H9 (cell line): ENCODE data around the gene ARL16. TPM values are rescaled to one million over a fixed set of nuclear protein-coding genes. Genes with fewer than 3 reads are reported as not detected.

ENCODE experiments used
- DNase-seq: peaks from one replicate; pipeline ENCODE4 v3.0.0-alpha.2; 2017
- H2AFZ ChIP-seq: one replicate; pipeline ENCODE4 v1.6.1; 2013; ENCODE audit warnings: mild to moderate bottlenecking, low read length, control low read depth, moderate library complexity
- H2AK5ac ChIP-seq: 2 replicates; pipeline ENCODE4 v1.6.1; 2013; ENCODE audit warnings: low read length, control low read depth, mixed read lengths; ENCODE audit not compliant: insufficient read length
- H2BK120ac ChIP-seq: one replicate; pipeline ENCODE4 v1.6.1; 2013; ENCODE audit warnings: low read depth, mild to moderate bottlenecking, low read length, control low read depth, inconsistent platforms; ENCODE audit not compliant: poor library complexity, severe bottlenecking
- H2BK12ac ChIP-seq: 2 replicates; pipeline ENCODE4 v1.6.1; 2013; ENCODE audit warnings: low read length, control low read depth, mixed read lengths, low read depth; ENCODE audit not compliant: insufficient read length
- H2BK15ac ChIP-seq: 2 replicates; pipeline ENCODE4 v1.6.1; 2013; ENCODE audit warnings: low read depth, low read length, control low read depth
- H2BK20ac ChIP-seq: one replicate; pipeline ENCODE4 v1.6.1; 2013; ENCODE audit warnings: low read depth, mild to moderate bottlenecking, low read length, control low read depth, inconsistent platforms; ENCODE audit not compliant: poor library complexity, severe bottlenecking
- H2BK5ac ChIP-seq: 2 replicates; pipeline ENCODE4 v1.6.1; 2013; ENCODE audit warnings: low read length, control low read depth, mixed read lengths; ENCODE audit not compliant: insufficient read length
- H3K14ac ChIP-seq: 2 replicates; pipeline ENCODE4 v1.6.1; 2013; ENCODE audit warnings: low read length, control low read depth; ENCODE audit not compliant: insufficient read depth
- H3K18ac ChIP-seq: 2 replicates; pipeline ENCODE4 v1.6.1; 2013; ENCODE audit warnings: low read depth, mild to moderate bottlenecking, mixed read lengths, low read length, control low read depth; ENCODE audit not compliant: insufficient read length
- H3K23ac ChIP-seq: 2 replicates; pipeline ENCODE4 v1.6.1; 2013; ENCODE audit warnings: low read length, control low read depth, mixed read lengths, low read depth; ENCODE audit not compliant: insufficient read length
- H3K23me2 ChIP-seq: 2 replicates; pipeline ENCODE4 v1.6.1; 2013; ENCODE audit warnings: low read depth, mild to moderate bottlenecking, mixed read lengths, low read length, control low read depth; ENCODE audit not compliant: insufficient read length, poor library complexity, severe bottlenecking
- H3K27ac ChIP-seq: 2 replicates; pipeline ENCODE4 v1.5.1; 2013; ENCODE audit warnings: low read length, control low read depth, mixed read lengths, low read depth; ENCODE audit not compliant: insufficient read length
- H3K27me3 ChIP-seq: 2 replicates; pipeline ENCODE4 v1.6.1; 2013; ENCODE audit warnings: low read length, control low read depth, inconsistent platforms; ENCODE audit not compliant: insufficient read depth
- H3K4ac ChIP-seq: 2 replicates; pipeline ENCODE4 v1.6.1; 2013; ENCODE audit warnings: low read depth, mild to moderate bottlenecking, control low read depth, inconsistent platforms, low read length, moderate library complexity
- H3K4me1 ChIP-seq: 2 replicates; pipeline ENCODE4 v1.6.1; 2013; ENCODE audit warnings: low read length, control low read depth, inconsistent platforms; ENCODE audit not compliant: insufficient read depth
- H3K4me2 ChIP-seq: 2 replicates; pipeline ENCODE4 v1.6.1; 2013; ENCODE audit warnings: low read length, control low read depth, mixed read lengths; ENCODE audit not compliant: insufficient read length, insufficient read depth
- H3K56ac ChIP-seq: 2 replicates; pipeline ENCODE4 v1.6.1; 2013; ENCODE audit warnings: low read depth, mild to moderate bottlenecking, mixed read lengths, low read length, control low read depth; ENCODE audit not compliant: insufficient read length
- H3K79me1 ChIP-seq: 2 replicates; pipeline ENCODE4 v1.6.1; 2013; ENCODE audit warnings: low read depth, mild to moderate bottlenecking, moderate library complexity, low read length, control low read depth, inconsistent platforms; ENCODE audit not compliant: insufficient read depth, poor library complexity, severe bottlenecking
- H3K79me2 ChIP-seq: 2 replicates; pipeline ENCODE4 v1.6.1; 2013; ENCODE audit warnings: low read length, control low read depth, inconsistent platforms; ENCODE audit not compliant: insufficient read depth
- H3K9ac ChIP-seq: 2 replicates; pipeline ENCODE4 v1.6.1; 2013; ENCODE audit warnings: low read length, control low read depth, mixed read lengths; ENCODE audit not compliant: insufficient read length; ENCODE audit errors: extremely low read depth
- H3K9me3 ChIP-seq: one replicate; pipeline ENCODE4 v1.6.1; 2013; ENCODE audit warnings: low read depth, low read length, inconsistent platforms; ENCODE audit not compliant: control insufficient read depth
- H3T11ph ChIP-seq: one replicate; pipeline ENCODE4 v1.6.1; 2013; ENCODE audit warnings: mild to moderate bottlenecking, low read length, control low read depth, inconsistent platforms
- H4K20me1 ChIP-seq: one replicate; pipeline ENCODE4 v1.6.1; 2013; ENCODE audit not compliant: control insufficient read depth, insufficient read length, insufficient read depth
- H4K5ac ChIP-seq: 2 replicates; pipeline ENCODE4 v1.6.1; 2013; ENCODE audit warnings: low read depth, mild to moderate bottlenecking, mixed read lengths, low read length, control low read depth; ENCODE audit not compliant: insufficient read length
- H4K8ac ChIP-seq: replicated peaks from 2 replicates; pipeline ENCODE4 v1.6.1; 2013; ENCODE audit warnings: low read length, control low read depth, mixed read lengths, low read depth; ENCODE audit not compliant: insufficient read length
- H4K91ac ChIP-seq: 2 replicates; pipeline ENCODE4 v1.6.1; 2013; ENCODE audit warnings: low read depth, mild to moderate bottlenecking, moderate library complexity, mixed read lengths, low read length, control low read depth; ENCODE audit not compliant: insufficient read length
- H3K27ac Mint-ChIP-seq, 3 experiments: 2 replicates in 2 of 3; 3 replicates in 1 of 3; pipeline ENCODE4 v1.8.0; 2020 to 2021; ENCODE audit warnings: mixed read lengths in 3 of 3, mild to moderate bottlenecking in 1 of 3, moderate library complexity in 1 of 3
- H3K27me3 Mint-ChIP-seq: 2 replicates; pipeline ENCODE4 v1.8.0; 2021; ENCODE audit warnings: low read depth, mild to moderate bottlenecking, moderate library complexity, mixed read lengths
- H3K36me3 Mint-ChIP-seq, 3 experiments: 2 replicates in 2 of 3; 3 replicates in 1 of 3; pipeline ENCODE4 v1.8.0; 2020 to 2021; ENCODE audit warnings: low read depth in 3 of 3, mixed read lengths in 3 of 3; ENCODE audit not compliant: insufficient read depth in 1 of 3
- H3K4me1 Mint-ChIP-seq, 2 experiments: 2 replicates each; pipeline ENCODE4 v1.8.0; 2020; ENCODE audit warnings: mixed read lengths in 2 of 2
- H3K4me3 Mint-ChIP-seq, 2 experiments: 2 replicates in 1 of 2; 3 replicates in 1 of 2; pipeline ENCODE4 v1.8.0; 2020 to 2021; ENCODE audit warnings: mild to moderate bottlenecking in 2 of 2, mixed read lengths in 2 of 2, moderate library complexity in 1 of 2
- H3K9me3 Mint-ChIP-seq, 2 experiments: 2 replicates in 1 of 2; 3 replicates in 1 of 2; pipeline ENCODE4 v1.8.0; 2020; ENCODE audit warnings: mild to moderate bottlenecking in 2 of 2, mixed read lengths in 2 of 2, moderate library complexity in 1 of 2
- CTCF ChIP-seq: fragments of 200-600 bp; sonication (generic); conservative IDR thresholded peaks from 3 replicates; pipeline ENCODE4 v1.8.0; 2021; ENCODE audit warnings: antibody characterized with exemption, mild to moderate bottlenecking
- WGBS: extraction: QIAGEN DNeasy Blood & Tissue Kit; methylation state at CpG from one replicate; pipeline ENCODE4 v1.1.7; 2013; ENCODE audit warnings: missing lambda C conversion rate, low lambda C conversion rate, mixed read lengths; ENCODE audit not compliant: insufficient read length; ENCODE audit errors: extremely low coverage; 5-methylcytosine and 5-hydroxymethylcytosine counted together
- total RNA-seq: library from RNA; stranded (reverse); gene quantifications from 2 replicates; pipeline ENCODE4 v1.2.1, GENCODE V29; 2021

The ARL16 gene
- total RNA-seq, 1 experiment from 2014 or later = 58.6 TPM

DNA sequence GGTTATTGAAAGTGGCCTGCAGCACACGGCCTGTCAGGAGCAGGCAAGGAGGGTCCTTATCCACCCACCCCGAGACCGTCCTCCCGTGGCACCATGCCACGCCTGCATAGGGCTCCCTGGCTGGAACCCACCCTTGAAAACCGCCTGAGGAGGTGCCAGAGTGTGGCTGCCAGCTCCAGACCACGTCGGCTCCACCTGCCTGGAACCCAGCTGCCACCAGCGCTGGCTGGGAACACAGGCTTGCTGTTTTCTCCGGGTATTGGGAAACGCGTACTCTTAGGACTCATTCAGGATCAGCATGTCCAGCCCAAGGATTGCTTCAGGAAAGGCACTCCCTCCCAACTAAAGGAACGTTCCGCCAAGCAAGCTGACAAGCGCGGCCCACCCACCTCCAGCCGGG, 6.7 kb downstream of the ARL16 start:
- no peaks in the 10 kb centered on the region for H4K20me1 ChIP-seq
- no peak overlapping the region for H2AFZ ChIP-seq
- DNase-seq = no peak
- H3K4ac ChIP-seq = no peak overlapping the region
- Mint-ChIP-seq H3K4me1 (peaks cover 0 to 2% of the 10 kb centered on the region in 2 experiments; a peak in 1 of 4 replicates), H3K36me3 (peaks cover 13 to 40% (median 36%) of the 10 kb centered on the region in 3 experiments; a peak in 6 of 7 replicates), H3K27me3 (no peaks in the 10 kb centered on the region; the same call in 1 of the 2 replicates), H3K4me3 (no peak overlapping the region), H3K9me3 (no peaks in the 10 kb centered on the region), H3K27ac (no peak overlapping the region)
- no peak overlapping the region for H3K27ac ChIP-seq
- no CpG with 5 or more reads among the region's 17 CpGs for WGBS
- H4K5ac ChIP-seq = no peak overlapping the region
- no peak overlapping the region for H4K8ac ChIP-seq
- no peaks in the 10 kb centered on the region for H3K79me1 ChIP-seq
- H3K9ac ChIP-seq = no peak overlapping the region
- H2BK120ac ChIP-seq = no peak overlapping the region
- no peak overlapping the region for H3K4me2 ChIP-seq
- H3K56ac ChIP-seq = no peak overlapping the region
- TF ChIP-seq CTCF = no peak
- no peak overlapping the region for H4K91ac ChIP-seq
- no peak overlapping the region for H2AK5ac ChIP-seq
- H3K4me1 ChIP-seq = no peaks in the 10 kb centered on the region
- H3K27me3 ChIP-seq = no peaks in the 10 kb centered on the region
- H3K14ac ChIP-seq = no peak overlapping the region
- no peak overlapping the region for H3K18ac ChIP-seq
- no peak overlapping the region for H3T11ph ChIP-seq
- H3K23me2 ChIP-seq = no peaks in the 10 kb centered on the region
- H3K79me2 ChIP-seq = no peaks in the 10 kb centered on the region
- H2BK15ac ChIP-seq = no peak overlapping the region
- no peak overlapping the region for H2BK20ac ChIP-seq
- H3K9me3 ChIP-seq = no peaks in the 10 kb centered on the region
- H2BK12ac ChIP-seq = no peak overlapping the region
- H2BK5ac ChIP-seq = no peak overlapping the region
- no peak overlapping the region for H3K23ac ChIP-seq
